ENCODE results near the gene RBM6.
"Not testable (repeated sequence)": the region's sequence is repeated elsewhere in the genome, so short reads cannot be mapped to it uniquely, and the experiment has no call there.

RBM6 gene

DNA sequence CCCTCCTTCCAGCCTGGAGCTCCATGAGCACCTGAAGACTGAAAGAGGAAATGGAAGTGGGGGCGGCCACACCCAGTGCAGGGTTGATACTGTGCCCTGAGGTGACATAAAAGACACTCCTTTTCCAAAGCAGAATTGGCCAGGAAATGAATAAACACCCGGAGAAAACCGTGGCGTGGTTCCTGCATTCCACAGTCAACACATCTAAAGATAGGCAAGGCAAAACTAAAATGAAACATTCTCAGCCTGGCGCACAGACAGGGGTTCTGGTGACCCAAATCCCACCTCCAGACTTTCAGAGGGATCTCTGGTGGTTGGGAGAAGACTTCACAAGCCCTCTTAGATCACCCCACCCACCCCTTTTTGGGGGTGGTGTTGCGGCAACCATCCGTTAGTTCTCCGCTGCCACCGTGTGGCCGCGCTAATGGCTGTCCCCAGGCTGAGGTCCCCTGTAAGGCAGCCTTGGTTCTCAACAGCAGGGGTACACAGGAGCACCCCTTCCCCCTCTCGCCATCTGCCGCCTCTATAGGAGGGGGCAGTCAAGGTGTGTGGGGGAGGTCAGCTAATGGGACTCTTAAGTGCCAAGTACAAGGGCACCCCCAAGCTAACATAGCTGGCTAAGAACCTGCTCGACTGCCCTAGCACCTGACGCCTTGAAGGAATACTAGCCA lies 33.7 kb upstream of the RBM6 start:
- Histone ChIP-seq H3K4me1 (ENCODE audit: control insufficient read depth, insufficient read depth, low read length) (peaks cover 9% of the 10 kb centered on the region), H3K27me3 (ENCODE audit: control insufficient read depth, insufficient read depth, low read length) (no peaks in the 10 kb centered on the region), H3K27ac (ENCODE audit: low read depth, low read length) (no peak overlapping the region), H3K36me3 (ENCODE audit: control insufficient read depth, insufficient read depth, low read length) (no peaks in the 10 kb centered on the region), H3K4me3 (ENCODE audit: low read length) (peak overlapping the region; percentile 52), H3K9ac (ENCODE audit: low read length) (no peak overlapping the region)

DNA sequence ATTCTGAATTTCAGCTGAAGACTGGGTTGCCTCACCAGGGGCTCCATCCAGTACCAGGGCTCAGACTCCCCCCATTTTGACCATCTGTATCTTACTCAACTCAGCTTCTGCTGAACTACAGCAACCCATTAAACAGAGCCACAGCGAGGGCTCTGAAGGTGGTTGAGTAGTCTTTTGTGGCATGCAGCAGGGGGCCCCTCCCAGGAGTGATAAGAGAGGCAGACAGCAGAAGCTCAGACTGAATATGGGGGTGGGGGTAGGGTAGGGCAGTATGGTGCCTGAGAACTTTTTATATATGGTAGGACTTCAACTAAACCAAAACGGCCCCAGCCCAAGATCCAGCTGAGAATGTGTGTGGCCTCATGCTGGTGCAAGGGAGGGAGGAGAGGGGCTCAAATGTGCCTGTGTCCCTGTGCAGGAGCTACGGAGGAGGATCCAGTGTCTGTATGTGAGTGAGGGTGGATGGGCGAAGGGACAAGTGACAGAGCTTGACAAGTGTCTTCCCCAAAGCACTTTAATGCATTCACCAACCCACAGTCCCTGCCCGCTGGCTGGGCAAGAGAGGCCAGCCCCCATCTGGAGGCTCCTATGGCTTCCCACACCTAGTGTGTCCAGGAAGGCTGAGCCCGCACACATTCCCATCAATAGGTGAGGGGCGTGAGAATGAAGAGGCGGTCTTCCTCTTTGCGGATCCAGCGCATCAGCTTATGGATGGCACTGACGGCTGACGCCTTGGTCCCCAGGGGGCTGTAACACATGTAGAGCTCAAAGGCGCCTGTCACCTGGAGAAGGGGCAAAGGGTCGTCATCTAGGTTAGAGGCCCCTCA lies 31.4 kb upstream of the RBM6 start:
- H3K27ac ChIP-seq (ENCODE audit: low read depth, low read length) = no peak overlapping the region
- no peak overlapping the region for H3K9ac ChIP-seq (ENCODE audit: low read length)
- peaks cover 5% of the 10 kb centered on the region for H3K36me3 ChIP-seq (ENCODE audit: control insufficient read depth, insufficient read depth, low read length)
- H3K27me3 ChIP-seq (ENCODE audit: control insufficient read depth, insufficient read depth, low read length) = no peaks in the 10 kb centered on the region
- no peak overlapping the region for H3K4me3 ChIP-seq (ENCODE audit: low read length)
- H3K4me1 ChIP-seq (ENCODE audit: control insufficient read depth, insufficient read depth, low read length) = peaks cover 9% of the 10 kb centered on the region

DNA sequence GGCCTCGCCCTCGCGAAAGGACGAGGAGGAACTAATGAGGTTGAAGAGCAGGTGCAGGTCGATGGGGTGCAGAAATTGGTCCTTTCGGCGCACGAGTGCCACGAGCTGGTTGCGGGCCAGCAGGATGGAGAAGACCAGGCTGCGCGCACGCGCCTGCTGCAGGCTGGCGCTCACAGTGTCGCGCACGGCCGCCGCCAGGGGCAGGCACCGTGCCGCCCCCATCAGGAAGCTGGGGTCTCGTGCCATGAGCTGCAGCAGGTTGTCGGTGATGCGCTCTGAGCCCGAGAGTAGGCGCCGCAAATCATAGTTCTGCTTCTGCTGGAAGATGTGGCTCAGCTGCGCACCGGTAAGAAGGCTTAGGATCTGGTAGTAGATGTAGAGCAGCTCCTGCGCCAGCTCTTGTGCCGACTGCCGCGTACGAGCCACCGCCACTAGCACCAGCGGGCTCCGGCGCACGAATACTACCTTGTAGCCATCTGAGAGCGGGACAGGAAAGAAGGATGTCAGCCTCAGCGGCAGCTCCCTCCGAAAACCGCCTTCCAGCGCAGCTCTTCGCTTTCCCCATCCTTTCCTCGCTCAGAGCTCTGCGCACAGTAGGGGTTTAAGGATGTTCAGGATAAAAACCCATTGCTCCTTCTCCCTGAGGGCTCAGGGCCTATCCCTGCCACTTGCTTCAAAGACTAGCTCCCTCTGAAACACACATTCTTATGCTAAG lies 29.4 kb upstream of the RBM6 start:
- Histone ChIP-seq H3K27me3 (ENCODE audit: control insufficient read depth, insufficient read depth, low read length) (no peaks in the 10 kb centered on the region), H3K27ac (ENCODE audit: low read depth, low read length) (no peak overlapping the region), H3K4me3 (ENCODE audit: low read length) (no peak overlapping the region), H3K4me1 (ENCODE audit: control insufficient read depth, insufficient read depth, low read length) (peaks cover 9% of the 10 kb centered on the region), H3K36me3 (ENCODE audit: control insufficient read depth, insufficient read depth, low read length) (peaks cover 5% of the 10 kb centered on the region), H3K9ac (ENCODE audit: low read length) (no peak overlapping the region)

DNA sequence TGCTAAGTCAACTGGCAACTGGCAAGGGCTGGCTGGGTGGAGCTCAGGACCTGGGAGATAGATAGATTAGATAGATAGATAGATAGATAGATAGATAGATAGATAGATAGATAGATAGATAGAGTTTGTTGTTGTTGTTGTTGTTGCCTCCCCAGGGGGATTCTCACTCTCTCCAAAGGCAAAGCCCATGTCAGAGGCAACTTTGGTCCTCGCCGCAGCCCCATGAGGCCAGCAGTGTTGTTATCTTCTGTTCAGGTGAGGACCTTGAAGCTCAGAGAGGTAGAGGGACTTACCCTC lies 28.9 kb upstream of the RBM6 start:
- H3K36me3 ChIP-seq (ENCODE audit: control insufficient read depth, insufficient read depth, low read length) = peaks cover 5% of the 10 kb centered on the region
- H3K4me3 ChIP-seq (ENCODE audit: low read length) = no peak overlapping the region
- H3K27me3 ChIP-seq (ENCODE audit: control insufficient read depth, insufficient read depth, low read length) = no peaks in the 10 kb centered on the region
- no peak overlapping the region for H3K9ac ChIP-seq (ENCODE audit: low read length)
- H3K4me1 ChIP-seq (ENCODE audit: control insufficient read depth, insufficient read depth, low read length) = peaks cover 4% of the 10 kb centered on the region
- H3K27ac ChIP-seq (ENCODE audit: low read depth, low read length) = no peak overlapping the region

DNA sequence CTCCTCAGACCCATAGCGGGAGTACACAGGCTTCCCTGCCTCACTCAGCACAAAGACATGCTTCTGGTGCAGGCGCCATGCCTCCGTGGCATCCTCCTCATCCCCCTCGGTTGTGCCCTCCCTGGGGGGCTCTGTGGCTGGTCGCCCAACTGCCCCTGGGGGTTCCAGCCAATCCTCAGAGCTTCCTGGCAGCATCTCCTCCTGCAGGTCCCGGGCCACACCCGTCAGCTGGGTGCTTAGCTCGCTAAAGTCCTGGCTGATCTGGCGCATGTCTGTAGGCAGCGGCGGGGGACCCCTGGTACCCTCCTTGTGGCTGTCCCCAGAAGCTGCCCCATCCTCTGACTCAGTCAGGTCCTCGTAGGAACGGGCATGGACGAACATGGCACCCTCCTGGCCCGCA lies 28.3 kb upstream of the RBM6 start:
- Histone ChIP-seq H3K4me3 (ENCODE audit: low read length) (no peak overlapping the region), H3K9ac (ENCODE audit: low read length) (no peak overlapping the region), H3K27me3 (ENCODE audit: control insufficient read depth, insufficient read depth, low read length) (no peaks in the 10 kb centered on the region), H3K4me1 (ENCODE audit: control insufficient read depth, insufficient read depth, low read length) (peaks cover under 1% of the 10 kb centered on the region), H3K36me3 (ENCODE audit: control insufficient read depth, insufficient read depth, low read length) (peaks cover 5% of the 10 kb centered on the region), H3K27ac (ENCODE audit: low read depth, low read length) (no peak overlapping the region)

DNA sequence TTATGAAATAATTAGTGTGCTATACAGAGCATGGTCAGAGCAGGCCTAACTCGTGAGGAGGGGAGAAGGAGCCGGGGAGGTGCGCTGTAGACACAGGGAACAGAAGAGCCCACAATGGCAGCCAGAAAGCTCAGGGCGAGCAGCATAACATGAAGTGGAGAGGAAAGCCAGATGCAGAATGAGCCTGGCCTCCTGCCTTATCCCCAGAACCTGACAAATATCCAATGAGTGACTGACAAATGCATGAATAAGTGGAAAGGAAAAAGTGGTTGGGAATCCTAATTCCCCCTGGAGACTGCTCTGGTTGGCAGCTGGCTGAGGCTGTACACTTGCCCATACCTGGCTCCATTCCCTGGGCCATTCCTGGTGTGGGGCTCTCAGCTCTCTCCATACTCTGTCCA lies 27.1 kb upstream of the RBM6 start:
- Histone ChIP-seq H3K27me3 (ENCODE audit: control insufficient read depth, insufficient read depth, low read length) (no peaks in the 10 kb centered on the region), H3K36me3 (ENCODE audit: control insufficient read depth, insufficient read depth, low read length) (peaks cover 5% of the 10 kb centered on the region), H3K4me3 (ENCODE audit: low read length) (no peak overlapping the region), H3K27ac (ENCODE audit: low read depth, low read length) (no peak overlapping the region), H3K9ac (ENCODE audit: low read length) (no peak overlapping the region), H3K4me1 (ENCODE audit: control insufficient read depth, insufficient read depth, low read length) (no peaks in the 10 kb centered on the region)

DNA sequence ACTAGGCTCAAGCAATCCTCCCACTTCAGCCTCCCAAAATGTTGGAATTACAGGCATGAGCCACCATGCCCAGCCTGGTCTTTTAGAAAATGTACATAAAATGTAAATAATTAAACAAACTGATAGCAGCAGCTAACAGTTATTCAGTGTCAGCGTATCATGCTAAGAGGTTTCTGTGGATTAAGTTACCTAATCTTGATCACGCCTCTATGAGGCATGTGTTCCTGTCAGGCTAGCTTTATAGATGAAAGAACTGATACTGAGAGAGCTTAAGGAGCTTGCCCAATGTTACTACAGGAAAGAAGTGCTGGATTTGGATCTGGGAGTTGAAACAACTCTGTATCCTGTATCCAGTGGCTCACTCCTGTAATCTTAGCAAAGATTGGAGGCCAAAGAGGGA lies 25.0 kb upstream of the RBM6 start:
- H3K9ac ChIP-seq (ENCODE audit: low read length) = no peak overlapping the region
- no peaks in the 10 kb centered on the region for H3K4me1 ChIP-seq (ENCODE audit: control insufficient read depth, insufficient read depth, low read length)
- no peak overlapping the region for H3K27ac ChIP-seq (ENCODE audit: low read depth, low read length)
- H3K27me3 ChIP-seq (ENCODE audit: control insufficient read depth, insufficient read depth, low read length) = no peaks in the 10 kb centered on the region
- peaks cover 5% of the 10 kb centered on the region for H3K36me3 ChIP-seq (ENCODE audit: control insufficient read depth, insufficient read depth, low read length)
- no peak overlapping the region for H3K4me3 ChIP-seq (ENCODE audit: low read length)

DNA sequence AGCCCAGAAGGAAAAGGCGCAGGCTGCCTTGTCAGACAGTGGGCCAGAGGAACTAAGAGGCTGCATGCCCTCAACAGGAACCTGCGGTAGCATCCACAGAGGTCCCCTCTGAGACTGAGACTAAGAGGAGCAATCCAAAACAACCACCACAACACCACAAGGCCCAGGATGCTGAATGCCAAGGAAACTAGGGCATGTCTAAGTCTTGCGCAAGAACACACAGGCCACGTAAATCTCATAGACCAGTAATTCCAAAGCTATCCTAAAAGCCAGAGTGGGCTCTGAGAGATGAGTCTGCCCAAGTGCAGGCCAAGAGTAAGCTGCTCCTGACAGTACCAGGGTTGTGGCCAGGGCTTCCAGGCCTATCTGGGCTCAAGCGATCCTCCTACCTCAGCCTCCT lies 23.3 kb upstream of the RBM6 start:
- Histone ChIP-seq H3K36me3 (ENCODE audit: control insufficient read depth, insufficient read depth, low read length) (peaks cover 8% of the 10 kb centered on the region), H3K27me3 (ENCODE audit: control insufficient read depth, insufficient read depth, low read length) (no peaks in the 10 kb centered on the region), H3K4me1 (ENCODE audit: control insufficient read depth, insufficient read depth, low read length) (no peaks in the 10 kb centered on the region)

DNA sequence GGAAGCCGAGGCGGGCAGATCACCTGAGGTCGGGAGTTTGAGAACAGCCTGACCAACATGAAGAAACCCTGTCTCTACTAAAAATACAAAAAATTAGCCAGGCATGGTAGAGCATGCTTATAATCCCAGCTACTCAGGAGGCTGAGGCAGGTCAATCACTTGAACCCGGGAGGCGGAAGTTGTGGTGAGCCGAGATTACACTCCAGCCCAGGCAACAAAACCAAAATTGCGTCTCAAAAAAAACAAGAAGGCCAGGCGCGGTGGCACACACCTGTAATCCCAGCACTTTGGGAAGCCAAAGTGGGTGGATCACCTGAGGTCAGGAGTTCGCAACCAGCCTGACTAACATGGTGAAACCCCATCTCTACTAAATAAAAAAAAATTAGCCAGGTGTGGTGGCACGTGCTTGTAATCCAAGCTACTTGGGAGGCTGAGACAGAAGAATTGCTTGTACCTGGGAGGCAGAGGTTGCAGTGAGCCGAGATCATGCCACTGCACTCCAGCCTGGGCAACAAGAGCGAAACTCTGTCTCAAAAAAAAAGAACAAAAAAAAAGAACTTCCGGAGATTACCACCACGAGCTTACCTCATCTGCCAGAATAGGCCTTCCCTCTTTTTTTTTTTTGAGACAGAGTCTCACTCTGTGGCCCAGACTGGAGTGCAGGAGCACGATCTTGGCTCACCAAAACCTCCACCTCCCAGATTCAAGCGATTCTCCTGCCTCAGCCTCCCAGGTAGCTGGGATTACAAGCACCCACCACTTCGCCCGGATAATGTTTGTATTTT lies 22.0 kb upstream of the RBM6 start:
- not testable (repeated sequence) for H3K9ac ChIP-seq (ENCODE audit: low read length); H3K4me3 ChIP-seq (ENCODE audit: low read length); H3K27me3 ChIP-seq (ENCODE audit: control insufficient read depth, insufficient read depth, low read length); H3K27ac ChIP-seq (ENCODE audit: low read depth, low read length); H3K36me3 ChIP-seq (ENCODE audit: control insufficient read depth, insufficient read depth, low read length); H3K4me1 ChIP-seq (ENCODE audit: control insufficient read depth, insufficient read depth, low read length)

More for the DNA sequence above, 23.3 kb upstream of the RBM6 start:
- no peak overlapping the region for H3K9ac ChIP-seq (ENCODE audit: low read length)
- no peak overlapping the region for H3K27ac ChIP-seq (ENCODE audit: low read depth, low read length)
- no peak overlapping the region for H3K4me3 ChIP-seq (ENCODE audit: low read length)

DNA sequence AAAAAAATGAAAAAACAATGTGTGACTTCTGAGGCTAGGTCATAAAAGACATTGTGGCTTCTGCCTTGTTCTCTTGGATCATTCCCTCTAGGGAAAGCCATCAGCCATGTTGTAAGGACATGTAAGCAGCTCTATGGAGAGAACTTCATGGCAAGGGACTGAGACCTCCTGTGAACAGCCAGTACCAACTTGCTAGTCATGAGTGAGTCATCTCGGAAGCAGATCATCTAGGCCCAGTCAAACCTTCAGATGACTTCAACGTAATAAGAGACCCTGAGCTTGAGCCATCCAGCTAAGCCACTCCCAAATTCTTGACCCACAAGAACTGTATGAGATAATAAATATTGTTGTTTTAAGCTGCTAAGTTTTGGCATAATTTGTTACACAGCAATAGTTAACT lies 15.3 kb upstream of the RBM6 start:
- Histone ChIP-seq H3K27ac (ENCODE audit: low read depth, low read length) (no peak overlapping the region), H3K4me1 (ENCODE audit: control insufficient read depth, insufficient read depth, low read length) (peaks cover 4% of the 10 kb centered on the region), H3K27me3 (ENCODE audit: control insufficient read depth, insufficient read depth, low read length) (no peaks in the 10 kb centered on the region)

DNA sequence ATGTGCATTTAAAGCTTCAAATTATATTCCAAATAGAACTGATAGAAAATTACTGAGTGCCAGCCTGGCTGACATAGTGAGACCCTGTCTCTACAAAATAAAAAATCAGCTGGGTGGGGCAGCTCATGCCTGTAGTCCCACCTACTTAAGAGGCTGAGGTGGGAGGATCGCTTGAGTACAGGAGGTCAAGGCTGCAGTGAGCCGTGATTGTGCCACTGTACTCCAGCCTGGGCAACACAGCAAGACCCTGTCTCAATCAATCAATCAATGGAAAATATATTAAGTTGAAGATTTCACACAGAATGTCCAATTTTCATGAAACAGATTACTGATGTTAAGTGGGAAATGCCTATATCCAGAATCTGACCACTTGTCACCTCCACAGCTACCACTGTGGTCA lies 14.5 kb upstream of the RBM6 start:
- no peak overlapping the region for H3K9ac ChIP-seq (ENCODE audit: low read length)
- no peak overlapping the region for H3K4me3 ChIP-seq (ENCODE audit: low read length)
- no peaks in the 10 kb centered on the region for H3K27me3 ChIP-seq (ENCODE audit: control insufficient read depth, insufficient read depth, low read length)
- peaks cover 10% of the 10 kb centered on the region for H3K4me1 ChIP-seq (ENCODE audit: control insufficient read depth, insufficient read depth, low read length)
- no peak overlapping the region for H3K27ac ChIP-seq (ENCODE audit: low read depth, low read length)
- no peaks in the 10 kb centered on the region for H3K36me3 ChIP-seq (ENCODE audit: control insufficient read depth, insufficient read depth, low read length)

More for the DNA sequence above, 15.3 kb upstream of the RBM6 start:
- peaks cover 4% of the 10 kb centered on the region for H3K36me3 ChIP-seq (ENCODE audit: control insufficient read depth, insufficient read depth, low read length)
- H3K4me3 ChIP-seq (ENCODE audit: low read length) = no peak overlapping the region
- H3K9ac ChIP-seq (ENCODE audit: low read length) = no peak overlapping the region

DNA sequence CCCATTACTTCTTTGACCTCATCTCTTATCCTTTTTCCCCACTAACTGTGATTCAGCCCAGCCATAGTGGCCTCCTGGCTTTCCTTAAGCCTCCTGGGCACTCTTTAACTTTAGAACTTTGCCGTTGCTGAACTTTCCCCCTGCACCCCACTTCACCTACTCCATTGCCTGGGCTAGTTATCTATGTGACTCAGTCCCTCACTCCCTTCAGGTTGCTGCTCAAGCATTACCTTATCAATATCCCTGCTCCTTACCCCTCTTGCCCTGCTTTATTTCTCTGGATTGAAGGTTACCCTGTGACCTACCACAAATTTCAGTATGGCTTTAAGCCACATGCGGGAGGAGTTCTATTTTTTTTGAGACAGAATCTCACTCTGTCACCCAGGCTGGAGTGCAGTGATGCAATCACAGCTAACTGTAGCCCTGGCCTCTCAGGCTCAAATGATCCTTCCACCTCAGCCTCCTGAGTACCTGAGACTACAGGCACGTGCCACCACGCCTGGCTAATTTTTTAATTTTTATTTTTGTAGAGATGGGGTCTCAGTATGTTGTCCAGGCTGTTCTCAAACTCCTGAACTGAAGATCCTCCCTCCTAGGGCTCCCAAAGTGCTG lies 13.7 kb upstream of the RBM6 start:
- Histone ChIP-seq H3K36me3 (ENCODE audit: control insufficient read depth, insufficient read depth, low read length) (no peaks in the 10 kb centered on the region), H3K4me1 (ENCODE audit: control insufficient read depth, insufficient read depth, low read length) (peaks cover 10% of the 10 kb centered on the region), H3K27ac (ENCODE audit: low read depth, low read length) (no peak overlapping the region), H3K27me3 (ENCODE audit: control insufficient read depth, insufficient read depth, low read length) (no peaks in the 10 kb centered on the region), H3K9ac (ENCODE audit: low read length) (no peak overlapping the region), H3K4me3 (ENCODE audit: low read length) (no peak overlapping the region)
